ENCODE results near the gene ZNF148.

- TF ChIP-seq CTCF (IDR thresholded peaks at IDR 0.05) = no peak
- no peak for TF ChIP-seq POLR2AphosphoS5 (IDR thresholded peaks at IDR 0.05)
- no peak for TF ChIP-seq POLR2A (IDR thresholded peaks at IDR 0.05)
- TF ChIP-seq EP300 (IDR thresholded peaks at IDR 0.05) = no peak
Observed at GRCh38 chr3:125306620-125307019, 68.5 kb downstream of the ZNF148 start.

Measured in stomach (tissue), 4 donors.